GM23338 (cell line): ENCODE measurements around the gene NHS. TPM values are rescaled to one million over a fixed set of nuclear protein-coding genes. Genes with fewer than 3 reads are reported as not detected.

ENCODE experiments used
- ATAC-seq: fragments of 200-7000 bp; cut with Tn5 transposase; 3 replicates; pipeline ENCODE4 v1.9.1; 2020
- DNase-seq: peaks from one replicate; pipeline ENCODE4 v3.0.0-alpha.2; 2015; ENCODE audit warnings: low spot score
- H2AFZ ChIP-seq: fragments of 200-600 bp; sonication (generic); 2 replicates; pipeline ENCODE4 v1.8.0; 2016; ENCODE audit warnings: antibody characterized with exemption, mild to moderate bottlenecking, moderate library complexity
- H3F3A ChIP-seq: fragments of 200-600 bp; sonication (generic); replicated peaks from 2 replicates; pipeline ENCODE4 v1.8.0; 2017; ENCODE audit warnings: antibody characterized with exemption, mixed run types, low read depth
- H3K27ac ChIP-seq: fragments of 200-600 bp; sonication (generic); 2 replicates; pipeline ENCODE4 v1.6.1; 2016; ENCODE audit warnings: low read depth
- H3K27me3 ChIP-seq: fragments of 200-600 bp; sonication (generic); 2 replicates; pipeline ENCODE4 v1.8.0; 2016; ENCODE audit warnings: mild to moderate bottlenecking, mixed run types, moderate library complexity; ENCODE audit not compliant: insufficient read depth
- H3K36me3 ChIP-seq: fragments of 200-600 bp; sonication (generic); 2 replicates; pipeline ENCODE4 v1.8.0; 2016; ENCODE audit warnings: mild to moderate bottlenecking; ENCODE audit not compliant: insufficient read depth
- H3K4me1 ChIP-seq: fragments of 200-600 bp; sonication (generic); 2 replicates; pipeline ENCODE4 v1.8.0; 2016; ENCODE audit warnings: mild to moderate bottlenecking, moderate library complexity; ENCODE audit not compliant: insufficient read depth
- H3K4me2 ChIP-seq: fragments of 200-600 bp; sonication (generic); 2 replicates; pipeline ENCODE4 v1.7.1; 2017; ENCODE audit warnings: mixed run types
- H3K4me3 ChIP-seq: fragments of 200-600 bp; sonication (generic); 2 replicates; pipeline ENCODE4 v1.6.1; 2016; ENCODE audit warnings: mixed run types
- H3K79me2 ChIP-seq: fragments of 200-600 bp; sonication (generic); replicated peaks from 2 replicates; pipeline ENCODE4 v1.8.0; 2017; ENCODE audit warnings: mild to moderate bottlenecking; ENCODE audit not compliant: insufficient read depth
- H3K9me2 ChIP-seq: fragments of 200-600 bp; sonication (generic); 2 replicates; pipeline ENCODE4 v1.8.0; 2017; ENCODE audit not compliant: insufficient read depth
- H4K20me1 ChIP-seq: fragments of 200-600 bp; sonication (generic); replicated peaks from 2 replicates; pipeline ENCODE4 v1.8.0; 2017; ENCODE audit warnings: mild to moderate bottlenecking; ENCODE audit not compliant: insufficient read depth
- H3K27ac Mint-ChIP-seq: 2 replicates; pipeline ENCODE4 v1.8.0; 2020; ENCODE audit warnings: inconsistent platforms, mild to moderate bottlenecking, moderate library complexity, mixed read lengths
- H3K27me3 Mint-ChIP-seq: 3 replicates; pipeline ENCODE4 v1.8.0; 2022; ENCODE audit warnings: low read depth, mild to moderate bottlenecking, moderate library complexity, mixed read lengths, inconsistent platforms; ENCODE audit not compliant: insufficient read depth, poor library complexity
- H3K36me3 Mint-ChIP-seq: 3 replicates; pipeline ENCODE4 v1.8.0; 2021; ENCODE audit warnings: low read depth, mild to moderate bottlenecking, inconsistent platforms, moderate library complexity, mixed read lengths
- H3K4me1 Mint-ChIP-seq: 3 replicates; pipeline ENCODE4 v1.8.0; 2020; ENCODE audit warnings: mild to moderate bottlenecking, inconsistent platforms, mixed read lengths
- H3K4me3 Mint-ChIP-seq: 3 replicates; pipeline ENCODE4 v1.8.0; 2021; ENCODE audit warnings: moderate library complexity, mild to moderate bottlenecking, inconsistent platforms, mixed read lengths
- H3K9me3 Mint-ChIP-seq: 3 replicates; pipeline ENCODE4 v1.8.0; 2020; ENCODE audit warnings: moderate library complexity, mild to moderate bottlenecking, inconsistent platforms, mixed read lengths
- POLR2AphosphoS5 ChIP-seq: IDR thresholded peaks from 2 replicates; pipeline ENCODE4 v1.6.1; 2016; ENCODE audit warnings: antibody characterized with exemption, low read depth
- polyA plus RNA-seq: library from polyadenylated mRNA; unstranded; fragments of >200 nt; fragmentation: Nextera tagmentation; extraction: Ambion mirVana; gene quantifications from 2 replicates; pipeline ENCODE4 v1.2.1, GENCODE V29; 2016
- total RNA-seq: library from RNA; depleted of rRNA; stranded (reverse); fragments of >200 nt; shearing (Covaris generic); gene quantifications from 2 replicates; pipeline ENCODE4 v1.2.3, GENCODE V29; 2014
- TF ChIP-seq, protein P1 (sequence below), 2 experiments: fragments of 200-600 bp in 1 of 2; sonication (generic) in 1 of 2; conservative IDR thresholded peaks; 2 replicates each; pipeline versions ENCODE4 v1.5.1 to v1.6.1; 2016 to 2017; ENCODE audit warnings: antibody characterized with exemption in 2 of 2, low read depth in 2 of 2, mild to moderate bottlenecking in 2 of 2, moderate library complexity in 1 of 2
- TF ChIP-seq, protein P2 (sequence below): fragments of 250-450 bp; sonication (Bioruptor Pico); IDR thresholded peaks from 2 replicates; pipeline ENCODE4 v1.5.0; 2020; ENCODE audit warnings: mild to moderate bottlenecking, moderate library complexity

The NHS gene
- total and polyA plus RNA-seq, 2 experiments from 2014 or later: 1.8 to 8.2 TPM

DNA sequence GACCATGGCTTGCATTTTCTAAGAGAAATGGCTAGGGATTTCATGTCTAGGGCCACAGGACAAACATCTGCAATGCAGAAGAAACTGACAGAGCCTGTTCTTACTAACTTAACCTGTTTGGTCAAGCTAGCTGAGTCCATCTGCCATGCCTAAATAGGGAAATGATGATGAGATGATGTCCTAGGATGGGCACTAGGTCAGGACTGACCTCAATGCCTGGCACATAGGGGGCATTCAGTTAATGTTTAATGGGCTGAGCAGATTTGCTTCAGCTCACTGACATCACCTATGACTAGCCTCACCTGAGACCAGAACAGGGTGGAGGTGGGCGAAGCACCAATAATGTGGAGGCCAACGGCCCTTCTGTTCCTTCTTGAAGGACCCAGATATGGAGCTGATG, 188.1 kb downstream of the NHS start:
- no peak overlapping the region for H3K4me2 ChIP-seq
- H3K4me3 Mint-ChIP-seq: no peak overlapping the region
- H3K36me3 ChIP-seq: no peaks in the 10 kb centered on the region

DNA sequence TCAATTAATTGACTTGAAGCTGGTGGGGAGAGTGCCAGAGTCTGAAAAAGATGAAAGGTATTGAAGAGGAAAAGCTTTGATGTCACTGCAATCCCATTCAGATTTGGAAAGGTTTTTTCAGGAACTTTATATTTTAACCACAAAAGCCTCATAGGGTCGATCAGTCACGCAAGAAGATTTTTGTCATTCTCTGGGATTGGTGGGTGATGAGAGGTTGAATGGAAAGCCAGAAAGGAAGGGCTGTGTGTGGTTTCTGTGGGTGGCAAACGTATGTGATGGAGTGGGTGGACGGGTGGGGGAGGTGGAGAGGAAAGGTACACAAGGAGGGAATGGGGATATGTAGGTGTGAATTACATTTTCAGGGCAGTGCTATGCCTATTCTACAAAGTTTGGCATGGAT, 188.5 kb downstream of the NHS start:
- peaks cover 18% of the 10 kb centered on the region for H3K4me1 ChIP-seq
- H3K79me2 ChIP-seq: no peaks in the 10 kb centered on the region
- H3K27me3 Mint-ChIP-seq: no peaks in the 10 kb centered on the region
- no peaks in the 10 kb centered on the region for H3K9me3 Mint-ChIP-seq
- no peak for DNase-seq
- no peaks in the 10 kb centered on the region for H3K36me3 Mint-ChIP-seq
- ATAC-seq: no peak
- H3K4me3 Mint-ChIP-seq: no peak overlapping the region
- H3K27ac ChIP-seq: no peak overlapping the region
- H3K27me3 ChIP-seq: no peaks in the 10 kb centered on the region
- no peaks in the 10 kb centered on the region for H4K20me1 ChIP-seq
- no peak overlapping the region for H3K27ac Mint-ChIP-seq
- H3K36me3 ChIP-seq: no peaks in the 10 kb centered on the region
- no peak overlapping the region for H3K4me3 ChIP-seq
- peaks cover 34% of the 10 kb centered on the region for H3K4me1 Mint-ChIP-seq
- no peak overlapping the region for H2AFZ ChIP-seq
- no peaks in the 10 kb centered on the region for H3F3A ChIP-seq
- no peaks in the 10 kb centered on the region for H3K9me2 ChIP-seq
- H3K4me2 ChIP-seq: no peak overlapping the region
- TF ChIP-seq, protein P1, sequence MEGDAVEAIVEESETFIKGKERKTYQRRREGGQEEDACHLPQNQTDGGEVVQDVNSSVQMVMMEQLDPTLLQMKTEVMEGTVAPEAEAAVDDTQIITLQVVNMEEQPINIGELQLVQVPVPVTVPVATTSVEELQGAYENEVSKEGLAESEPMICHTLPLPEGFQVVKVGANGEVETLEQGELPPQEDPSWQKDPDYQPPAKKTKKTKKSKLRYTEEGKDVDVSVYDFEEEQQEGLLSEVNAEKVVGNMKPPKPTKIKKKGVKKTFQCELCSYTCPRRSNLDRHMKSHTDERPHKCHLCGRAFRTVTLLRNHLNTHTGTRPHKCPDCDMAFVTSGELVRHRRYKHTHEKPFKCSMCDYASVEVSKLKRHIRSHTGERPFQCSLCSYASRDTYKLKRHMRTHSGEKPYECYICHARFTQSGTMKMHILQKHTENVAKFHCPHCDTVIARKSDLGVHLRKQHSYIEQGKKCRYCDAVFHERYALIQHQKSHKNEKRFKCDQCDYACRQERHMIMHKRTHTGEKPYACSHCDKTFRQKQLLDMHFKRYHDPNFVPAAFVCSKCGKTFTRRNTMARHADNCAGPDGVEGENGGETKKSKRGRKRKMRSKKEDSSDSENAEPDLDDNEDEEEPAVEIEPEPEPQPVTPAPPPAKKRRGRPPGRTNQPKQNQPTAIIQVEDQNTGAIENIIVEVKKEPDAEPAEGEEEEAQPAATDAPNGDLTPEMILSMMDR (conservative IDR thresholded peaks at IDR 0.05; ENCODE audit: low read depth in 2 of 2): no peak

More for the DNA sequence above, 188.1 kb downstream of the NHS start:
- Histone ChIP-seq H3K27ac (no peak overlapping the region), H3K27me3 (no peaks in the 10 kb centered on the region), H4K20me1 (no peaks in the 10 kb centered on the region), H3K9me2 (no peaks in the 10 kb centered on the region), H3K4me1 (peaks cover 18% of the 10 kb centered on the region), H2AFZ (no peak overlapping the region), H3F3A (no peaks in the 10 kb centered on the region), H3K4me3 (no peak overlapping the region), H3K79me2 (no peaks in the 10 kb centered on the region)
- Mint-ChIP-seq H3K4me1 (peaks cover 34% of the 10 kb centered on the region), H3K27ac (no peak overlapping the region), H3K9me3 (no peaks in the 10 kb centered on the region), H3K27me3 (no peaks in the 10 kb centered on the region), H3K36me3 (no peaks in the 10 kb centered on the region)
- no peak for DNase-seq
- TF ChIP-seq POLR2AphosphoS5: no peak
- TF ChIP-seq, protein P2, sequence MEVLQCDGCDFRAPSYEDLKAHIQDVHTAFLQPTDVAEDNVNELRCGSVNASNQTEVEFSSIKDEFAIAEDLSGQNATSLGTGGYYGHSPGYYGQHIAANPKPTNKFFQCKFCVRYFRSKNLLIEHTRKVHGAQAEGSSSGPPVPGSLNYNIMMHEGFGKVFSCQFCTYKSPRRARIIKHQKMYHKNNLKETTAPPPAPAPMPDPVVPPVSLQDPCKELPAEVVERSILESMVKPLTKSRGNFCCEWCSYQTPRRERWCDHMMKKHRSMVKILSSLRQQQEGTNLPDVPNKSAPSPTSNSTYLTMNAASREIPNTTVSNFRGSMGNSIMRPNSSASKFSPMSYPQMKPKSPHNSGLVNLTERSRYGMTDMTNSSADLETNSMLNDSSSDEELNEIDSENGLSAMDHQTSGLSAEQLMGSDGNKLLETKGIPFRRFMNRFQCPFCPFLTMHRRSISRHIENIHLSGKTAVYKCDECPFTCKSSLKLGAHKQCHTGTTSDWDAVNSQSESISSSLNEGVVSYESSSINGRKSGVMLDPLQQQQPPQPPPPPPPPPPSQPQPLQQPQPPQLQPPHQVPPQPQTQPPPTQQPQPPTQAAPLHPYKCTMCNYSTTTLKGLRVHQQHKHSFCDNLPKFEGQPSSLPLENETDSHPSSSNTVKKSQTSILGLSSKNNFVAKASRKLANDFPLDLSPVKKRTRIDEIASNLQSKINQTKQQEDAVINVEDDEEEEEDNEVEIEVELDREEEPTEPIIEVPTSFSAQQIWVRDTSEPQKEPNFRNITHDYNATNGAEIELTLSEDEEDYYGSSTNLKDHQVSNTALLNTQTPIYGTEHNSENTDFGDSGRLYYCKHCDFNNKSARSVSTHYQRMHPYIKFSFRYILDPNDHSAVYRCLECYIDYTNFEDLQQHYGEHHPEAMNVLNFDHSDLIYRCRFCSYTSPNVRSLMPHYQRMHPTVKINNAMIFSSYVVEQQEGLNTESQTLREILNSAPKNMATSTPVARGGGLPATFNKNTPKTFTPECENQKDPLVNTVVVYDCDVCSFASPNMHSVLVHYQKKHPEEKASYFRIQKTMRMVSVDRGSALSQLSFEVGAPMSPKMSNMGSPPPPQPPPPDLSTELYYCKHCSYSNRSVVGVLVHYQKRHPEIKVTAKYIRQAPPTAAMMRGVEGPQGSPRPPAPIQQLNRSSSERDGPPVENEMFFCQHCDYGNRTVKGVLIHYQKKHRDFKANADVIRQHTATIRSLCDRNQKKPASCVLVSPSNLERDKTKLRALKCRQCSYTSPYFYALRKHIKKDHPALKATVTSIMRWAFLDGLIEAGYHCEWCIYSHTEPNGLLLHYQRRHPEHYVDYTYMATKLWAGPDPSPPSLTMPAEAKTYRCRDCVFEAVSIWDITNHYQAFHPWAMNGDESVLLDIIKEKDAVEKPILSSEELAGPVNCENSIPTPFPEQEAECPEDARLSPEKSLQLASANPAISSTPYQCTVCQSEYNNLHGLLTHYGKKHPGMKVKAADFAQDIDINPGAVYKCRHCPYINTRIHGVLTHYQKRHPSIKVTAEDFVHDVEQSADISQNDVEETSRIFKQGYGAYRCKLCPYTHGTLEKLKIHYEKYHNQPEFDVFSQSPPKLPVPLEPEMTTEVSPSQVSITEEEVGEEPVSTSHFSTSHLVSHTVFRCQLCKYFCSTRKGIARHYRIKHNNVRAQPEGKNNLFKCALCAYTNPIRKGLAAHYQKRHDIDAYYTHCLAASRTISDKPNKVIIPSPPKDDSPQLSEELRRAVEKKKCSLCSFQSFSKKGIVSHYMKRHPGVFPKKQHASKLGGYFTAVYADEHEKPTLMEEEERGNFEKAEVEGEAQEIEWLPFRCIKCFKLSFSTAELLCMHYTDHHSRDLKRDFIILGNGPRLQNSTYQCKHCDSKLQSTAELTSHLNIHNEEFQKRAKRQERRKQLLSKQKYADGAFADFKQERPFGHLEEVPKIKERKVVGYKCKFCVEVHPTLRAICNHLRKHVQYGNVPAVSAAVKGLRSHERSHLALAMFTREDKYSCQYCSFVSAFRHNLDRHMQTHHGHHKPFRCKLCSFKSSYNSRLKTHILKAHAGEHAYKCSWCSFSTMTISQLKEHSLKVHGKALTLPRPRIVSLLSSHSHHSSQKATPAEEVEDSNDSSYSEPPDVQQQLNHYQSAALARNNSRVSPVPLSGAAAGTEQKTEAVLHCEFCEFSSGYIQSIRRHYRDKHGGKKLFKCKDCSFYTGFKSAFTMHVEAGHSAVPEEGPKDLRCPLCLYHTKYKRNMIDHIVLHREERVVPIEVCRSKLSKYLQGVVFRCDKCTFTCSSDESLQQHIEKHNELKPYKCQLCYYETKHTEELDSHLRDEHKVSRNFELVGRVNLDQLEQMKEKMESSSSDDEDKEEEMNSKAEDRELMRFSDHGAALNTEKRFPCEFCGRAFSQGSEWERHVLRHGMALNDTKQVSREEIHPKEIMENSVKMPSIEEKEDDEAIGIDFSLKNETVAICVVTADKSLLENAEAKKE: no peak
- no peak for ATAC-seq
